Natural killer cell (primary cell): ENCODE measurements around the gene EIF1. TPM values are rescaled to one million over a fixed set of nuclear protein-coding genes. Genes with fewer than 3 reads are reported as not detected.

Experiments
- ATAC-seq, 3 donors: fragments of 150-1000 bp in 2 of 3; fragments of 200-7000 bp in 1 of 3; cut with Tn5 transposase; 1 replicate in 1 of 3; 2 replicates in 2 of 3; pipeline ENCODE4 v1.10.0; 2021; ENCODE audit warnings: mild to moderate bottlenecking in 2 of 3, moderate library complexity in 2 of 3
- DNase-seq, 2 donors: peaks; one replicate each; pipeline versions ENCODE4 v3.0.0 to v3.0.0-alpha.2; 2013 to 2021; ENCODE audit warnings: mixed read lengths in 1 of 2
- H3K27ac ChIP-seq: one replicate; pipeline ENCODE4 v1.5.1; 2013; ENCODE audit warnings: mild to moderate bottlenecking, low read length
- H3K27me3 ChIP-seq: one replicate; pipeline ENCODE4 v1.6.1; 2013; ENCODE audit warnings: low read length; ENCODE audit not compliant: control insufficient read depth, insufficient read depth
- H3K36me3 ChIP-seq: one replicate; pipeline ENCODE4 v1.6.1; 2013; ENCODE audit warnings: low read length; ENCODE audit not compliant: control insufficient read depth, insufficient read depth
- H3K4me1 ChIP-seq: one replicate; pipeline ENCODE4 v1.6.1; 2013; ENCODE audit warnings: low read length; ENCODE audit not compliant: control insufficient read depth, insufficient read depth
- H3K4me3 ChIP-seq: one replicate; pipeline ENCODE4 v1.5.1; 2013; ENCODE audit warnings: low read length
- H3K9me3 ChIP-seq: one replicate; pipeline ENCODE4 v1.6.1; 2013; ENCODE audit warnings: low read length; ENCODE audit not compliant: control insufficient read depth, insufficient read depth
- H3K27ac Mint-ChIP-seq, 2 donors: one replicate each; pipeline ENCODE4 v1.8.0; 2022; ENCODE audit warnings: mild to moderate bottlenecking in 2 of 2, mixed read lengths in 2 of 2, moderate library complexity in 1 of 2
- H3K27me3 Mint-ChIP-seq, 2 donors: one replicate each; pipeline ENCODE4 v1.8.0; 2022; ENCODE audit warnings: low read depth in 2 of 2, mixed read lengths in 2 of 2
- H3K36me3 Mint-ChIP-seq: one replicate; pipeline ENCODE4 v1.8.0; 2022; ENCODE audit warnings: mixed read lengths
- H3K4me1 Mint-ChIP-seq, 2 donors: one replicate each; pipeline ENCODE4 v1.8.0; 2022; ENCODE audit warnings: mixed read lengths in 2 of 2
- H3K4me3 Mint-ChIP-seq: one replicate; pipeline ENCODE4 v1.8.0; 2022; ENCODE audit warnings: mild to moderate bottlenecking, moderate library complexity, mixed read lengths
- H3K9me3 Mint-ChIP-seq, 2 donors: one replicate each; pipeline ENCODE4 v1.8.0; 2022; ENCODE audit warnings: mixed read lengths in 2 of 2
- WGBS: methylation state at CpG from one replicate; pipeline ENCODE4 v1.1.7; 2013; ENCODE audit warnings: missing lambda C conversion rate; ENCODE audit not compliant: insufficient coverage; 5-methylcytosine and 5-hydroxymethylcytosine counted together
- intact Hi-C: fragments of 100-400 bp; cut with micrococcal nuclease; formaldehyde crosslinking; loops from one replicate; pipeline ENCODE4 v1.14.2; 2022
- total RNA-seq, 4 donors: library from RNA; stranded (reverse); fragments of 120-200 nt in 1 of 4; gene quantifications; one replicate each; pipeline versions ENCODE4 v1.2.3 to v1.2.4, GENCODE V29; 2013 to 2022
- TF ChIP-seq, protein P1 (sequence below): fragments of 200-600 bp; IDR thresholded peaks from one replicate; pipeline ENCODE4 v1.8.0; 2022; ENCODE audit warnings: antibody characterized with exemption

Gene EIF1
- total RNA-seq, 3 donors from 2014 or later (not counting 1 experiment from before 2014, with no cell fraction given), result 2,034 to 2,368 (median 2,279) TPM

DNA sequence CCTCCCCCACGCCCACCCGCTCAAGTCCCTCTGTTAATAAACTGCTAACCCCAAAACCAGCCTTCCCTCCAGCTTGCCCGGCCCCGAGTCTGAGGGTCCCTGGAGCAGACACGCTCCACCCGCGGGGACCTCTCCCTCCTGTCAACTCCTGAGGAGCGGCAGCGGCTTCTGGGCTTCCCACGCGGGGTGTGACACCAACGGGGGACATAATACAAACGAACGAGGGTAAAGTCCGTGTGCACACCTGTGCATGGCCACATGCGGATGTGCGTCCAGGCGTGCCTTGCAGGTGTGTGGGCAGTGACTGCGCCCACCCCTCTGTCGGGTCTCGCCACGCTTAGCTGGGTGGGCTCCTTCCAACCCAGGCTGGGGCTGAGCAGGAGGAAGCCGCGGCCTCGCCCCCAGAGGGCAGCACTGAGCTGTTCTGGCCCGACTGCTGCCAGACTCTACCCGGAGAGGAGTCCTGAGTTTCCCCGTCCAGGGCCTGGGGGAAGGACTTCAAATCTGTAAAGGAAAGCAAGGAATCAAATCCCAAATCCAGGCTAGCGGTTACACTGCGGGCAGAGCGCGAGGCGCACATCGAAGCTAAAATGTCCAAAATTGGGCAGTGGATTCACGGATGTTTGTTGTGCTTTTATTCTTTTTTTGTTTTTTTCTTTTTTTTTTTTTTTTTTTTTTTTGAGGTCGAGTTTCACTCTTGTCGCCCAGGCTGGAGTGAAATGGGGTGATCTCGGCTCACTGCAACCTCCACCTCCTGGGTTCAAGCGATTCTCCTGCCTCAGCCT is 40.1 kb upstream of the EIF1 start:
- intact Hi-C loops, result loop anchor here (1.0 kb wide), 5 partner anchors 14 to 845 kb away; no protein-coding TSS in a partner anchor
- Histone ChIP-seq H3K36me3 (no peaks in the 10 kb centered on the region), H3K27me3 (no peaks in the 10 kb centered on the region), H3K4me3 (peak overlapping the region; percentile 30), H3K9me3 (no peaks in the 10 kb centered on the region), H3K27ac (no peak overlapping the region), H3K4me1 (peaks cover 14% of the 10 kb centered on the region)
- WGBS, result 3% methylated on average over 35 of the region's 39 CpGs
- H3K27ac Mint-ChIP-seq, result peak overlapping the region in 1 of 2 donors; percentile 41
- peaks cover 0 to 4% of the 10 kb centered on the region in 2 donors for H3K27me3 Mint-ChIP-seq
- H3K36me3 Mint-ChIP-seq, result no peaks in the 10 kb centered on the region
- TF ChIP-seq, protein P1, sequence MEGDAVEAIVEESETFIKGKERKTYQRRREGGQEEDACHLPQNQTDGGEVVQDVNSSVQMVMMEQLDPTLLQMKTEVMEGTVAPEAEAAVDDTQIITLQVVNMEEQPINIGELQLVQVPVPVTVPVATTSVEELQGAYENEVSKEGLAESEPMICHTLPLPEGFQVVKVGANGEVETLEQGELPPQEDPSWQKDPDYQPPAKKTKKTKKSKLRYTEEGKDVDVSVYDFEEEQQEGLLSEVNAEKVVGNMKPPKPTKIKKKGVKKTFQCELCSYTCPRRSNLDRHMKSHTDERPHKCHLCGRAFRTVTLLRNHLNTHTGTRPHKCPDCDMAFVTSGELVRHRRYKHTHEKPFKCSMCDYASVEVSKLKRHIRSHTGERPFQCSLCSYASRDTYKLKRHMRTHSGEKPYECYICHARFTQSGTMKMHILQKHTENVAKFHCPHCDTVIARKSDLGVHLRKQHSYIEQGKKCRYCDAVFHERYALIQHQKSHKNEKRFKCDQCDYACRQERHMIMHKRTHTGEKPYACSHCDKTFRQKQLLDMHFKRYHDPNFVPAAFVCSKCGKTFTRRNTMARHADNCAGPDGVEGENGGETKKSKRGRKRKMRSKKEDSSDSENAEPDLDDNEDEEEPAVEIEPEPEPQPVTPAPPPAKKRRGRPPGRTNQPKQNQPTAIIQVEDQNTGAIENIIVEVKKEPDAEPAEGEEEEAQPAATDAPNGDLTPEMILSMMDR, result peak; percentile 70
- no peaks in the 10 kb centered on the region for H3K9me3 Mint-ChIP-seq
- peak overlapping the region; percentile 73 for H3K4me3 Mint-ChIP-seq
- ATAC-seq, result peak; percentile 91 to 93 (median 92)
- peak; percentile 81 to 91 for DNase-seq
- H3K4me1 Mint-ChIP-seq, result peaks cover 9 to 10% of the 10 kb centered on the region in 2 donors

DNA sequence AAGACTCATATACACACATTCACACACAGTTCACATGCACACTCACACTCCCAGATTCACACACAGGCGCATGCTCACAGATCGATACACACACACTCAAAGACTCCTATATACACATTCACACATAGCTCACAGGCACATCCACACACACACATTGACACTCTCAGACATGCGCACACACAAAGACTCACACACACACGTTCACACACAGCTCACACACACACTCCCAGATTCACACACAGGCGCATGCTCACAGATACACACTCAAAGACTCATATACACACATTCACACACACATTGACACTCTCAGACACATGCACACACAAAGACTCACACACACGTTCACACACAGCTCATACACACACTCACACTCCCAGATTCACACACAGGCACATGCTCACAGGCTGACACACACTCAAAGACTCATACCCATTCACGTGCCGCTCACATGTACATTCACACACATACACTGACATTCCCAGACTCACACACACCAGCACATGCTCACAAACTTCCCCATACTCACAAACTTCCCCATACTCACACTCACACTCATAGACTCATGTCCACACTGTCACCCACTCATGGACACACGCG is 38.7 kb upstream of the EIF1 start:
- TF ChIP-seq, protein P1, result no peak
- no peaks in the 10 kb centered on the region for H3K9me3 Mint-ChIP-seq
- no peak overlapping the region for H3K4me3 ChIP-seq
- H3K27me3 ChIP-seq, result no peaks in the 10 kb centered on the region
- ATAC-seq (no peak), DNase-seq (no peak)
- no peak overlapping the region for H3K27ac Mint-ChIP-seq
- H3K4me1 ChIP-seq, result peaks cover 14% of the 10 kb centered on the region
- H3K27ac ChIP-seq, result no peak overlapping the region
- H3K36me3 Mint-ChIP-seq, result no peaks in the 10 kb centered on the region
- intact Hi-C loops, result no loop called here
- H3K4me3 Mint-ChIP-seq, result no peak overlapping the region
- H3K4me1 Mint-ChIP-seq, result peaks cover 9 to 10% of the 10 kb centered on the region in 2 donors
- no peaks in the 10 kb centered on the region for H3K36me3 ChIP-seq
- peaks cover 0 to 4% of the 10 kb centered on the region in 2 donors for H3K27me3 Mint-ChIP-seq
- no peaks in the 10 kb centered on the region for H3K9me3 ChIP-seq
- 89% methylated on average over 10 of the region's 10 CpGs for WGBS

DNA sequence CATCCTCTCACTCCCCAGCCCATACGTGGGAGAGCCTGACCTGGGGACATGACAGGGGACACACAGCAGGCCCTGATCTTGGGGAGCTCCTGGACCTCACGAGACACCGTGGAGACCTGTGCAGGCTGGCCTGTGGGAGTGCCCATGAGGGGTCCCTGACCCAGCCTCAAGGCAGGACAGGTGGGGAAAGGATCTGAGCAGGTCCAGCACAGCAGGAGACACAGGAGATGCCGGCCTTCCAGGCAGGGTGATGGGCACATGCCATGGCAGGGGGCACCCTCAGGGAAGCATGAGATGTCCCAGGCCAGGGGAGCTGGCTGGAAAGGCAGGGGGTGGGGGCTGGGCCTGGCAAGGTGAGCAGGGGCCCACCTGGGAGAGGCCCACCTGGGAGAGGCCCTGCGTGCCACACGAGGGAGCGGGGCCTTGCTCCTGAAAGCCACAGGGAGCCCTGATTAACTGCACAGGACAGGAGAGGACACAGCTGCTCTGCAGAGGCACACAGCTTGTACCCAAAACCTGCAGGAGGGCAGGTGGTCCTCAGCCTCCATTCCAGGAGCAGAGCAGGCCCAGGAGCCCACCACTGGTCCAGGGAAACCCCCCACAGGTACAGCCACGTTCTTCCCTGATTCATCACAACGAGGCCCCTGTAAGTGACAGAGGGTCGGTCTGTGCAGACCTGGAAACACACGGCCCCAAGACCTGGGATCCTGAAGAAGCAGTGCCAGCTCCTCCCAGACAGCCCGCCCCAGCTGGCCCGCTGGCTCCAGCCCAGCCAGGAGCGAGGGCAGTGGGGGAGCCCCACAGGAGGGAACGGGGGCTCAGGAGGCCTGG is 37.7 kb upstream of the EIF1 start:
- no peak overlapping the region for H3K27ac ChIP-seq
- H3K4me3 ChIP-seq, result no peak overlapping the region
- Mint-ChIP-seq H3K36me3 (no peaks in the 10 kb centered on the region), H3K27me3 (no peaks in the 10 kb centered on the region), H3K27ac (no peak overlapping the region), H3K4me3 (no peak overlapping the region), H3K4me1 (peaks cover 9 to 10% of the 10 kb centered on the region in 2 donors), H3K9me3 (no peaks in the 10 kb centered on the region)
- H3K36me3 ChIP-seq, result no peaks in the 10 kb centered on the region
- WGBS, result 86% methylated on average over 15 of the region's 15 CpGs
- H3K9me3 ChIP-seq, result no peaks in the 10 kb centered on the region
- DNase-seq (no peak), ATAC-seq (no peak)
- H3K4me1 ChIP-seq, result peaks cover 14% of the 10 kb centered on the region
- intact Hi-C loops, result no loop called here
- TF ChIP-seq, protein P1, result no peak
- no peaks in the 10 kb centered on the region for H3K27me3 ChIP-seq
